ENCODE measurements around the gene ZNF415. TPM values are rescaled to one million over a fixed set of nuclear protein-coding genes. Genes with fewer than 3 reads are reported as not detected.
"Not testable (repeated sequence)": the region's sequence is repeated elsewhere in the genome, so short reads cannot be mapped to it uniquely, and the experiment has no call there.

The ZNF415 gene
- total RNA-seq, 1 experiment from 2014 or later: not detected

DNA sequence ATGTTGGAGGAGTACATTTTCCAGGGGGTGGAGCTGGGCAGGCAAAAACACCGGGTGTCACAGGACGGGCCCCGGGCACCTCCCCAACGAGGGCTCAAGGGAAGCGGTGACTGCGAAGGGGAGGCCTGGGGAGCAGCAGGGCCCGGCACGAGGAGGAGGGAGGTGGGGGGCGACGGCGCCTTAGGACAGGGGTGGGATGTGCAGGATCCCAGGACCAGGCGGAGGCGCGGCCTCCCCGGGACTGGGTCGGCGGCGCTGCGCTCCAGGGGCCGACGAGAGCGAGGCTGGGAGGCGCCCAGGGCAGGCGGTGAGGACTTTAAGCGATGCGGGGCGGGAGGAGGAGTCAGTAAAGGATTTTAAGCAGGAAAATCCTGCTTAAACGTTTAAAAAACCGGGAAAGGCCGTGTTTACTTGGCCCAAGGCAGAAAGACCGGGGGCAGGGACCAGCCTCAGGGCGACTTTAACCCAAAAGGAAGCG, 29.9 kb downstream of the ZNF415 start:
- TF ChIP-seq CTCF (IDR thresholded peaks at IDR 0.05; ENCODE audit: unreplicated experiment): no peak
- intact Hi-C loops (cut with micrococcal nuclease; ENCODE audit: unreplicated experiment): no loop called here
- no peaks in the 10 kb centered on the region for H3K4me1 Mint-ChIP-seq (ENCODE audit: low read depth, unreplicated experiment)
- H3K4me3 Mint-ChIP-seq (ENCODE audit: low read depth, unreplicated experiment): peak overlapping the region; percentile 70
- H3K36me3 Mint-ChIP-seq (ENCODE audit: insufficient read depth, unreplicated experiment): peaks cover 25% of the 10 kb centered on the region
- CTCF ChIA-PET: no interaction called here
- H3K27ac Mint-ChIP-seq (ENCODE audit: unreplicated experiment): peak overlapping the region; percentile 19
- TSS peak; percentile 71 for BruUV-seq (replicated peaks)
- H3K27me3 Mint-ChIP-seq (ENCODE audit: unreplicated experiment): no peaks in the 10 kb centered on the region
- peaks cover 18% of the 10 kb centered on the region for H3K9me3 Mint-ChIP-seq (ENCODE audit: low read depth, unreplicated experiment)
- DNase-seq: peak; percentile 5

GRCh38 chr19:53102206-53102755, 30.4 kb downstream of the ZNF415 start:
- no peaks in the 10 kb centered on the region for H3K4me1 Mint-ChIP-seq (ENCODE audit: low read depth, unreplicated experiment)
- DNase-seq: no peak
- CTCF ChIA-PET: interaction anchor here (0.6 kb wide), 1 partner anchor 704 kb away, joined by 3 read pairs; no protein-coding TSS in a partner anchor
- no peak for TF ChIP-seq CTCF (IDR thresholded peaks at IDR 0.05; ENCODE audit: unreplicated experiment)
- H3K4me3 Mint-ChIP-seq (ENCODE audit: low read depth, unreplicated experiment): peak overlapping the region; percentile 70
- peaks cover 25% of the 10 kb centered on the region for H3K36me3 Mint-ChIP-seq (ENCODE audit: insufficient read depth, unreplicated experiment)
- H3K27me3 Mint-ChIP-seq (ENCODE audit: unreplicated experiment): no peaks in the 10 kb centered on the region
- intact Hi-C loops (cut with micrococcal nuclease; ENCODE audit: unreplicated experiment): no loop called here
- BruUV-seq (replicated peaks): no TSS peak
- peaks cover 23% of the 10 kb centered on the region for H3K9me3 Mint-ChIP-seq (ENCODE audit: low read depth, unreplicated experiment)
- peak overlapping the region; percentile 19 for H3K27ac Mint-ChIP-seq (ENCODE audit: unreplicated experiment)

GRCh38 chr19:53101518-53101917, 31.2 kb downstream of the ZNF415 start:
- TF ChIP-seq CTCF (IDR thresholded peaks at IDR 0.05; ENCODE audit: unreplicated experiment): no peak
- BruUV-seq (replicated peaks): no TSS peak
- Mint-ChIP-seq H3K27ac (ENCODE audit: unreplicated experiment) (no peak overlapping the region), H3K4me1 (ENCODE audit: low read depth, unreplicated experiment) (no peaks in the 10 kb centered on the region), H3K9me3 (ENCODE audit: low read depth, unreplicated experiment) (peaks cover 24% of the 10 kb centered on the region), H3K36me3 (ENCODE audit: insufficient read depth, unreplicated experiment) (peaks cover 25% of the 10 kb centered on the region), H3K27me3 (ENCODE audit: unreplicated experiment) (no peaks in the 10 kb centered on the region), H3K4me3 (ENCODE audit: low read depth, unreplicated experiment) (peak overlapping the region; percentile 70)
- no peak for DNase-seq
- CTCF ChIA-PET: interaction anchor here (0.6 kb wide), 1 partner anchor 705 kb away, joined by 3 read pairs; no protein-coding TSS in a partner anchor
- intact Hi-C loops (cut with micrococcal nuclease; ENCODE audit: unreplicated experiment): no loop called here

DNA sequence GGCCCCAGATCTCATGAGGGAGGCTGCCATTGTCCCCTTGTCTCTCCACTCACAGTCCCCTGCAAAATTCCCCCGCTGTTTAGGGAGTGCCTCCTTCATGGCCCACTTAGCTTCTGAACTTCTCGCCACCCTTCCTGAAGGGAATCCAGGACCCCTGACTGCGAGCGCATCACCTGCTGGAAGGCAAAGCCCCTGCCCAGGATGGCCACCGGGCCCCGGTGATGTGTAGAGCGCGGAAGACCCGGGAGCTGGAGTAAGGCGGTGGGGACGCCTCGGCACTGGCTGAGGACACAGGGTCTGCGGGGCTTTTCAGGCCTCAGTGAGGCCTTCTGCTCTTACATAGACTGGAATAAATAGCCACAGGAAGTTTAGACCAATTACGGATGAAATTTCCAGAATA, 34.1 kb downstream of the ZNF415 start:
- intact Hi-C loops (cut with micrococcal nuclease; ENCODE audit: unreplicated experiment); H3K4me3 Mint-ChIP-seq (ENCODE audit: low read depth, unreplicated experiment); H3K27ac Mint-ChIP-seq (ENCODE audit: unreplicated experiment); BruUV-seq (replicated peaks); DNase-seq; H3K27me3 Mint-ChIP-seq (ENCODE audit: unreplicated experiment); H3K4me1 Mint-ChIP-seq (ENCODE audit: low read depth, unreplicated experiment): not testable (repeated sequence)
- peaks cover 23% of the 10 kb centered on the region for H3K36me3 Mint-ChIP-seq (ENCODE audit: insufficient read depth, unreplicated experiment)
- CTCF ChIA-PET: interaction anchor here (1.7 kb wide), 1 partner anchor 30 kb away, joined by 3 read pairs; no protein-coding TSS in a partner anchor
- H3K9me3 Mint-ChIP-seq (ENCODE audit: low read depth, unreplicated experiment): peaks cover 31% of the 10 kb centered on the region

GRCh38 chr19:53096982-53097690, 35.6 kb downstream of the ZNF415 start:
- peaks cover 31% of the 10 kb centered on the region for H3K9me3 Mint-ChIP-seq (ENCODE audit: low read depth, unreplicated experiment)
- DNase-seq; intact Hi-C loops (cut with micrococcal nuclease; ENCODE audit: unreplicated experiment); H3K4me3 Mint-ChIP-seq (ENCODE audit: low read depth, unreplicated experiment); BruUV-seq (replicated peaks); H3K4me1 Mint-ChIP-seq (ENCODE audit: low read depth, unreplicated experiment); H3K36me3 Mint-ChIP-seq (ENCODE audit: insufficient read depth, unreplicated experiment); H3K27me3 Mint-ChIP-seq (ENCODE audit: unreplicated experiment); H3K27ac Mint-ChIP-seq (ENCODE audit: unreplicated experiment): not testable (repeated sequence)
- CTCF ChIA-PET: interaction anchor here (1.7 kb wide), 1 partner anchor 31 kb away, joined by 3 read pairs; no protein-coding TSS in a partner anchor

DNA sequence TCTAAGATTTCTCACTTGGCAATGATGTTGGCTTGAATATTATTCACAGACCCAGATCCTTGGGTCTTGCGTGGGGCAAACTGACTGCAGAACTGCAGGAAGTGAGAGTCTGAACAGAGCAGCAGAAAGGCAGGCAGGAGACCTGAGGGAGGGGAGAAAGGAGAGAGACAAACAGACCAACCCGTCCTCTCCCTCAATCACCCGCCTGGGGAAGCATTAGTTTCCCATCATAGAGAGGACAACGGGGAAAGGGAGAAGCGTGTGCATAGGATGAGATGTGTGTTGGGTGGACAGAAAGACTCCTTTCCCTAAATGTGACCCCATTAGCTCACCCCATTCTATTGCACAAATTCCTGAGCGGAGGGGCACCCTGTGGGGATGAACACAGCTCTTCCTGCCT, 36.1 kb downstream of the ZNF415 start:
- DNase-seq; BruUV-seq (replicated peaks); intact Hi-C loops (cut with micrococcal nuclease; ENCODE audit: unreplicated experiment); H3K27ac Mint-ChIP-seq (ENCODE audit: unreplicated experiment); H3K4me1 Mint-ChIP-seq (ENCODE audit: low read depth, unreplicated experiment); CTCF ChIA-PET; H3K36me3 Mint-ChIP-seq (ENCODE audit: insufficient read depth, unreplicated experiment); H3K27me3 Mint-ChIP-seq (ENCODE audit: unreplicated experiment); H3K4me3 Mint-ChIP-seq (ENCODE audit: low read depth, unreplicated experiment): not testable (repeated sequence)
- peaks cover 28% of the 10 kb centered on the region for H3K9me3 Mint-ChIP-seq (ENCODE audit: low read depth, unreplicated experiment)

All from Calu3 (cell line).